Lower leg skin (tissue), 4 donors: ENCODE results near the gene PLAC8L1. TPM values are rescaled to one million over a fixed set of nuclear protein-coding genes. Genes with fewer than 3 reads are reported as not detected.

Experiments used
- DNase-seq, 2 donors: peaks; one replicate each; pipeline ENCODE4 v3.0.0-alpha.2; 2019; ENCODE audit warnings: low spot score in 2 of 2
- H3K4me3 ChIP-seq: fragments of 200-600 bp; sonication (generic); 2 replicates; pipeline ENCODE4 v1.5.1; 2017; ENCODE audit warnings: mild to moderate bottlenecking, low read depth; ENCODE audit not compliant: poor library complexity, severe bottlenecking
- CTCF ChIP-seq, 3 donors: fragments of 450-650 bp; IDR thresholded peaks; one replicate each; pipeline ENCODE4 v1.5.1; 2016; ENCODE audit warnings: antibody characterized with exemption in 3 of 3, mild to moderate bottlenecking in 3 of 3, moderate library complexity in 2 of 3
- POLR2A ChIP-seq, 2 donors: fragments of 450-650 bp; IDR thresholded peaks; one replicate each; pipeline ENCODE4 v1.6.1; 2016 to 2017; ENCODE audit warnings: antibody characterized with exemption in 2 of 2, mild to moderate bottlenecking in 1 of 2, moderate library complexity in 1 of 2
- WGBS, 2 donors: methylation state at CpG; one replicate each; pipeline ENCODE4 v1.1.5; 2018; 5-methylcytosine and 5-hydroxymethylcytosine counted together
- intact Hi-C: fragments of 100-400 bp; cut with DNase I; formaldehyde crosslinking; loops from one replicate; pipeline ENCODE4 v1.15.0; 2023; ENCODE audit warnings: low total_unique reads
- total RNA-seq, 4 donors: library from RNA; depleted of rRNA; stranded (reverse); fragments of >200 nt; gene quantifications; one replicate each; pipeline ENCODE4 v1.1.0, GENCODE V29; 2016

Gene PLAC8L1
- total RNA-seq, 4 donors from 2014 or later = not detected

DNA sequence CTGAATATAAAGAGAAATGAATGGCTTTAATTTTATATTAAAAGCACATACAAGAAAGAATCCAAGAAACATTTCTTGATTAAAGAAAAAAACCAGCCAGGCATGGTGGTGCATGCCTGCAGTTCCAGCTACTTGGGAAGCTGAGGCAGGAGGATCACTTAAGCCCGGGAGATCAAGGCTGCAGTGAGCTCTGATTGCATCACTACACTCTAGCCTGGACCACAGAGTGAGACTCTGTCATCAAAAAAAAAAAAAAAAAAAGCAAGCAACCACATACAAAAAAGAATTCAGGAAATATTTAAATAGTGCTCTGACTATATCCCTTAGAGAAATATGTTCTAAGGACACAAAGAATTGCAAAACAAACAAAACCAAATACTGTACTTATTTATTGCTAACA lies 2.5 kb upstream of the PLAC8L1 start:
- intact Hi-C loops = no loop called here

GRCh38 chr5:146103594-146103993 lies 1.8 kb downstream of the PLAC8L1 start:
- DNase-seq = no peak
- 21 to 62% methylated on average over 1 of the region's 1 CpG for WGBS, 2 donors
- intact Hi-C loops = no loop called here
- TF ChIP-seq POLR2A (IDR thresholded peaks at IDR 0.05) (no peak), CTCF (IDR thresholded peaks at IDR 0.05) (no peak)
- no peak overlapping the region for H3K4me3 ChIP-seq

More for the DNA sequence above, 2.5 kb upstream of the PLAC8L1 start:
- no peak for DNase-seq
- TF ChIP-seq CTCF (IDR thresholded peaks at IDR 0.05) (no peak), POLR2A (IDR thresholded peaks at IDR 0.05) (no peak)
- no peak overlapping the region for H3K4me3 ChIP-seq
- 30 to 61% methylated on average over 1 of the region's 1 CpG for WGBS, 2 donors

- WGBS, 2 donors = 76 to 82% methylated on average over 2 of the region's 2 CpGs
- intact Hi-C loops = no loop called here
- H3K4me3 ChIP-seq = no peak overlapping the region
- no peak for DNase-seq
- TF ChIP-seq CTCF (IDR thresholded peaks at IDR 0.05) (no peak), POLR2A (IDR thresholded peaks at IDR 0.05) (no peak)
These were observed 3.7 kb downstream of the PLAC8L1 start for GRCh38 chr5:146101646-146102045.

DNA sequence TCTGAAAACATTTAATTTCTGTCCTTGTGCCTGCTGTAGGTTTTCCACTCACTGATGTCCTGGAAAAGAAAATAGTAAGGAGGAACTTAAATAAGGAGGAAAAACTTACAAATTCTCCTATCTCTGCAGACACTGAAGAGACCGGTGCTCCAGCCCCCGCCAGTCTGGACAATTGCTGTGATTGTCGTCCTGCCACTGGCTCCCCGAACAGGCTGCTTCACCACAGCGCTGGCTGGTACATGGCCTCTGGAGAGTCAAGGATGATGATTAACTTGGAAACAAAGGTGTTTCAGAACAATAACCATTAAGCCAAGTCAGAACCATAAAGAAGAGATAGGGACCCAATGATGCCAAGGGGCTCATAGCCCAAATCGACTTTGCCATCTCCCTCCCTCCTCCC lies 7.3 kb downstream of the PLAC8L1 start:
- no peak for DNase-seq
- no peak overlapping the region for H3K4me3 ChIP-seq
- TF ChIP-seq POLR2A (IDR thresholded peaks at IDR 0.05) (no peak), CTCF (IDR thresholded peaks at IDR 0.05) (no peak)
- intact Hi-C loops = no loop called here
- 90 to 94% methylated on average over 6 of the region's 6 CpGs for WGBS, 2 donors

DNA sequence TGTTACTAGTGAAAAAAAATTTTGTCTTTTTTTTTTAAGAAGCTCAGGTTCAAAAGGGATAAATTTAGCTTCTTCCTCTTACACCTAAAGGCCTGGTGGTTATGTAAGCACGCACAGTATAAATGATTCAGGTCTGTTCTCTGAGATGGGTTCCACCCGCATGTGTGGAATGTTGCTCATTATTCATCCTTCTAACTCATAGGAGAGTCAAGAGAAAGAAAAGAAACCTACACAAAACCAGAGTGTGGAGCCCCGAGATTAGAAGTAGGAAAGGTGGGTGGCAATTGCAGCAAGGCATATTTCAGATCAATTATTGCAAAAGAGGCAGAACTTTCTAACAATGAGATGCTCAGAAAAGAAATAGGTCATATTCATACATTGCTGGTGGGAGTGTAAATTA lies 13.5 kb downstream of the PLAC8L1 start:
- no peak for DNase-seq
- H3K4me3 ChIP-seq = no peak overlapping the region
- intact Hi-C loops = no loop called here
- 68 to 69% methylated on average over 3 of the region's 3 CpGs for WGBS, 2 donors
- TF ChIP-seq CTCF (IDR thresholded peaks at IDR 0.05) (no peak), POLR2A (IDR thresholded peaks at IDR 0.05) (no peak)

GRCh38 chr5:146089287-146089686 lies 16.1 kb downstream of the PLAC8L1 start:
- TF ChIP-seq CTCF (IDR thresholded peaks at IDR 0.05) (no peak), POLR2A (IDR thresholded peaks at IDR 0.05) (no peak)
- intact Hi-C loops = no loop called here
- no peak overlapping the region for H3K4me3 ChIP-seq
- DNase-seq = no peak
